Endothelial cell of umbilical vein (primary cell): ENCODE results near the gene TBC1D14. TPM values are rescaled to one million over a fixed set of nuclear protein-coding genes. Genes with fewer than 3 reads are reported as not detected.

Experiments
- BruUV-seq: library from RNA; stranded (reverse); fragments of 400-500 nt; replicated peaks from 2 replicates; lab custom pipeline; 2021; lab: Mats Ljungman, UMichigan
- CTCF ChIA-PET: fragments of 300-600, 350-600 bp; sonication (Branson Sonifier 250); formaldehyde crosslinking; loops from one replicate; lab custom pipeline; 2021; ENCODE audit warnings: antibody characterized with exemption, inconsistent platforms; lab: Charles Lee
- POLR2A ChIA-PET: fragments of 300-600, 350-600 bp; sonication (Branson Sonifier 250); formaldehyde crosslinking; loops from one replicate; lab custom pipeline; 2021; ENCODE audit warnings: antibody characterized with exemption, inconsistent platforms; lab: Charles Lee
- DNase-seq: peaks from one replicate; pipeline ENCODE4 v3.0.0-alpha.2; 2011; ENCODE audit warnings: low read depth, low spot score
- FAIRE-seq: peaks from 2 replicates; lab custom pipeline; 2011; peaks lifted over from hg19 to GRCh38; lab: Jason Lieb, UNC
- H2AFZ ChIP-seq: 2 replicates; pipeline ENCODE4 v1.6.0; 2012; ENCODE audit warnings: low read depth, low read length, control low read depth, inconsistent platforms
- H3K27ac ChIP-seq: 2 replicates; pipeline ENCODE4 v1.5.1; 2011; ENCODE audit warnings: low read depth, mild to moderate bottlenecking, control low read depth, low read length, moderate library complexity; ENCODE audit not compliant: insufficient read depth
- H3K27me3 ChIP-seq, 2 experiments: 2 replicates each; pipeline versions ENCODE4 v1.6.0 to v1.6.1; 2011; ENCODE audit warnings: low read length in 2 of 2, mixed read lengths in 1 of 2; ENCODE audit not compliant: control insufficient read depth in 2 of 2, insufficient read depth in 2 of 2
- H3K36me3 ChIP-seq, 2 experiments: 2 replicates in 1 of 2; 3 replicates in 1 of 2; pipeline ENCODE4 v1.5.1; 2011; ENCODE audit warnings: low read length in 2 of 2, mild to moderate bottlenecking in 1 of 2, moderate library complexity in 1 of 2; ENCODE audit not compliant: control insufficient read depth in 2 of 2, insufficient read depth in 2 of 2; ENCODE audit errors: extremely low read depth in 1 of 2
- H3K4me1 ChIP-seq: 3 replicates; pipeline ENCODE4 v1.5.1; 2011; ENCODE audit warnings: mild to moderate bottlenecking, low read length; ENCODE audit not compliant: control insufficient read depth, insufficient read depth; ENCODE audit errors: extremely low read depth
- H3K4me2 ChIP-seq: 2 replicates; pipeline ENCODE4 v1.6.1; 2011; ENCODE audit warnings: low read length, control low read depth, mixed read lengths; ENCODE audit not compliant: insufficient read depth
- H3K4me3 ChIP-seq, 3 experiments: fragments of 200-600 bp in 1 of 3; sonication (generic), shearing (Covaris generic) in 1 of 3; replicated peaks in 1 of 3; 2 replicates each; pipeline ENCODE4 v1.5.1; 2011 to 2016; ENCODE audit warnings: control low read depth in 3 of 3, low read length in 3 of 3, mild to moderate bottlenecking in 2 of 3, inconsistent platforms in 1 of 3, low read depth in 1 of 3, moderate library complexity in 1 of 3; ENCODE audit not compliant: insufficient read depth in 1 of 3
- H3K79me2 ChIP-seq: 2 replicates; pipeline ENCODE4 v1.6.0; 2012; ENCODE audit warnings: low read length, inconsistent platforms; ENCODE audit not compliant: control insufficient read depth, insufficient read depth
- H3K9ac ChIP-seq: replicated peaks from 2 replicates; pipeline ENCODE3; 2011; ENCODE audit warnings: low read length, control low read depth; ENCODE audit not compliant: insufficient read depth; ENCODE audit errors: extremely low read depth
- H3K9me1 ChIP-seq: replicated peaks from 3 replicates; pipeline ENCODE4 v1.6.0; 2011; ENCODE audit warnings: mild to moderate bottlenecking, low read length; ENCODE audit not compliant: control insufficient read depth, insufficient read depth; ENCODE audit errors: extremely low read depth
- H3K9me3 ChIP-seq: replicated peaks from 2 replicates; pipeline ENCODE4 v1.5.1; 2012; ENCODE audit warnings: low read length, inconsistent platforms; ENCODE audit not compliant: control insufficient read depth, insufficient read depth
- H4K20me1 ChIP-seq: replicated peaks from 2 replicates; pipeline ENCODE3; 2011; ENCODE audit warnings: mild to moderate bottlenecking, low read length; ENCODE audit not compliant: control insufficient read depth, insufficient read depth; ENCODE audit errors: extremely low read depth
- EZH2 ChIP-seq: IDR thresholded peaks from 2 replicates; pipeline ENCODE4 v1.6.1; 2012; ENCODE audit warnings: borderline replicate concordance, low read depth, mild to moderate bottlenecking, moderate library complexity, low read length, inconsistent platforms; ENCODE audit not compliant: severe bottlenecking
- GATA2 ChIP-seq: IDR thresholded peaks from 2 replicates; pipeline ENCODE4 v1.7.0; 2011; ENCODE audit warnings: low read depth, mild to moderate bottlenecking, moderate library complexity, mixed read lengths, low read length; ENCODE audit not compliant: insufficient read length, insufficient read depth
- JUN ChIP-seq: IDR thresholded peaks from 2 replicates; pipeline ENCODE4 v1.6.1; 2011; ENCODE audit warnings: borderline replicate concordance, low read depth; ENCODE audit not compliant: insufficient read length, insufficient read depth
- POLR2A ChIP-seq: IDR thresholded peaks from 2 replicates; pipeline ENCODE4 v1.6.1; 2012; ENCODE audit warnings: low read depth, mild to moderate bottlenecking, control low read depth, low read length
- POLR2AphosphoS5 ChIP-seq: IDR thresholded peaks from 2 replicates; pipeline ENCODE4 v1.6.1; 2012; ENCODE audit warnings: low read depth, mild to moderate bottlenecking, control low read depth, low read length, moderate library complexity; ENCODE audit not compliant: insufficient read depth
- dilution Hi-C: fragments of 300-500 bp; cut with MboI; formaldehyde crosslinking; loops from one replicate; pipeline ENCODE4 v1.15.0; 2019; ENCODE audit warnings: low sequenced_read_pairs; ENCODE audit not compliant: extremely low pct_ligation_motif_present
- intact Hi-C: fragments of 100-400 bp; cut with micrococcal nuclease; formaldehyde crosslinking; loops from one replicate; pipeline ENCODE4 v1.10.0; 2022
- polyA plus RNA-seq, 4 experiments: library from polyadenylated mRNA; depleted of rRNA in 3 of 4; stranded (reverse) in 3 of 4; unstranded in 1 of 4; fragments of >200 nt; gene quantifications; 2 replicates each; pipeline versions ENCODE4 v1.2.1 to v1.2.3, GENCODE V29; 2011 to 2012; ENCODE audit warnings: missing spikeins in 1 of 4
- total RNA-seq: library from RNA; stranded (reverse); gene quantifications from 2 replicates; pipeline ENCODE4 v1.2.3, GENCODE V29; 2021
- TF ChIP-seq, protein P1 (sequence below): IDR thresholded peaks from 2 replicates; pipeline ENCODE4 v1.6.1; 2011; ENCODE audit not compliant: insufficient read depth, insufficient read length
- TF ChIP-seq, protein P2 (sequence below), 2 donors: IDR thresholded peaks; 1 replicate in 1 of 2; 2 replicates in 1 of 2; pipeline ENCODE4 v1.5.1; 2011; ENCODE audit warnings: low read length in 2 of 2, mild to moderate bottlenecking in 2 of 2, moderate library complexity in 2 of 2, control low read depth in 1 of 2, inconsistent platforms in 1 of 2, low read depth in 1 of 2; ENCODE audit not compliant: insufficient read depth in 1 of 2; ENCODE audit errors: extremely low read depth in 1 of 2

The TBC1D14 gene
- total and polyA plus RNA-seq, 2 donors (not counting 3 experiments of a cell fraction or from before 2014, with no cell fraction given): 23.7 to 24.8 TPM

DNA sequence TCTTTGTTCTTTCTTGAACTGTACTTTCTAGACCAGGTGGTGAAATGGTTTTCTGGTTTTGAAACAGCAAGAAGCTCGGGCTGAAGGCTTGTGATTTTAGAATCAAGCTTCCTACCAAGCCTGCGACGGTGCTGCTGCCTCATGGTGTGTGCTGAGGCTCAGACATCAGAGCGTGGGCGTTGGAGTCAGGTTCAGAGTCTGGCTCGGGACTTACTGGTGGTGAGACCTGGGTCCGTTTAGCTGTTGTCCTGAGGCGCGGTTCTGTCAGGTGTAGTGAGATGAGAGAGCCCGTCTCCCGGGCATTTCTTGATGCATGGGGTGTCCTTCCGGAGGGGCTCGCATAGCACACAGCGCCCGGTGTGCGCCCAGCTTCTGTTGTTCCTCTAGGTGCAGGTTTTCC is 113.9 kb downstream of the TBC1D14 start:
- no peak for FAIRE-seq
- no peak overlapping the region for H2AFZ ChIP-seq
- no peak overlapping the region for H3K4me2 ChIP-seq
- no peaks in the 10 kb centered on the region for H4K20me1 ChIP-seq
- ChIA-PET POLR2A (no interaction called here), CTCF (no interaction called here)
- no peaks in the 10 kb centered on the region for H3K9me3 ChIP-seq
- H3K4me3 ChIP-seq: no peak overlapping the region
- dilution Hi-C loops (loop anchor here (5.0 kb wide), 1 partner anchor 36 kb away; no protein-coding TSS in a partner anchor), intact Hi-C loops (no loop called here)
- no peak overlapping the region for H3K27ac ChIP-seq
- H3K9me1 ChIP-seq: no peaks in the 10 kb centered on the region
- no TSS peak for BruUV-seq
- no peaks in the 10 kb centered on the region for H3K4me1 ChIP-seq
- no peaks in the 10 kb centered on the region for H3K79me2 ChIP-seq
- no peak overlapping the region for H3K9ac ChIP-seq
- peaks cover 0 to 17% of the 10 kb centered on the region in 2 experiments for H3K36me3 ChIP-seq
- DNase-seq: no peak
- TF ChIP-seq, protein P1, sequence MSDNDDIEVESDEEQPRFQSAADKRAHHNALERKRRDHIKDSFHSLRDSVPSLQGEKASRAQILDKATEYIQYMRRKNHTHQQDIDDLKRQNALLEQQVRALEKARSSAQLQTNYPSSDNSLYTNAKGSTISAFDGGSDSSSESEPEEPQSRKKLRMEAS: no peak
- no peak for TF ChIP-seq EZH2
- no peak for TF ChIP-seq JUN
- TF ChIP-seq GATA2: no peak
- no peak for TF ChIP-seq POLR2A
- TF ChIP-seq POLR2AphosphoS5: no peak
- TF ChIP-seq, protein P2, sequence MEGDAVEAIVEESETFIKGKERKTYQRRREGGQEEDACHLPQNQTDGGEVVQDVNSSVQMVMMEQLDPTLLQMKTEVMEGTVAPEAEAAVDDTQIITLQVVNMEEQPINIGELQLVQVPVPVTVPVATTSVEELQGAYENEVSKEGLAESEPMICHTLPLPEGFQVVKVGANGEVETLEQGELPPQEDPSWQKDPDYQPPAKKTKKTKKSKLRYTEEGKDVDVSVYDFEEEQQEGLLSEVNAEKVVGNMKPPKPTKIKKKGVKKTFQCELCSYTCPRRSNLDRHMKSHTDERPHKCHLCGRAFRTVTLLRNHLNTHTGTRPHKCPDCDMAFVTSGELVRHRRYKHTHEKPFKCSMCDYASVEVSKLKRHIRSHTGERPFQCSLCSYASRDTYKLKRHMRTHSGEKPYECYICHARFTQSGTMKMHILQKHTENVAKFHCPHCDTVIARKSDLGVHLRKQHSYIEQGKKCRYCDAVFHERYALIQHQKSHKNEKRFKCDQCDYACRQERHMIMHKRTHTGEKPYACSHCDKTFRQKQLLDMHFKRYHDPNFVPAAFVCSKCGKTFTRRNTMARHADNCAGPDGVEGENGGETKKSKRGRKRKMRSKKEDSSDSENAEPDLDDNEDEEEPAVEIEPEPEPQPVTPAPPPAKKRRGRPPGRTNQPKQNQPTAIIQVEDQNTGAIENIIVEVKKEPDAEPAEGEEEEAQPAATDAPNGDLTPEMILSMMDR (IDR thresholded peaks at IDR 0.05; ENCODE audit: extremely low read depth in 1 of 2, insufficient read depth in 1 of 2, low read depth in 1 of 2, low read length in 2 of 2): no peak
- no peaks in the 10 kb centered on the region for H3K27me3 ChIP-seq
